22Rv1 (cell line): ENCODE results near the gene GLCCI1.

Source experiments
- H3K27ac ChIP-seq: fragments of 450-650 bp; 2 replicates; pipeline ENCODE4 v1.5.1; 2017
- ZFX ChIP-seq: fragments of 450-650 bp; IDR thresholded peaks from 2 replicates; pipeline ENCODE4 v1.6.1; 2017; ENCODE audit warnings: antibody characterized with exemption, borderline replicate concordance
- TF ChIP-seq, protein P1 (sequence below): fragments of 450-650 bp; IDR thresholded peaks from 2 replicates; pipeline ENCODE4 v1.5.1; 2017; ENCODE audit warnings: mild to moderate bottlenecking

GLCCI1 gene

DNA sequence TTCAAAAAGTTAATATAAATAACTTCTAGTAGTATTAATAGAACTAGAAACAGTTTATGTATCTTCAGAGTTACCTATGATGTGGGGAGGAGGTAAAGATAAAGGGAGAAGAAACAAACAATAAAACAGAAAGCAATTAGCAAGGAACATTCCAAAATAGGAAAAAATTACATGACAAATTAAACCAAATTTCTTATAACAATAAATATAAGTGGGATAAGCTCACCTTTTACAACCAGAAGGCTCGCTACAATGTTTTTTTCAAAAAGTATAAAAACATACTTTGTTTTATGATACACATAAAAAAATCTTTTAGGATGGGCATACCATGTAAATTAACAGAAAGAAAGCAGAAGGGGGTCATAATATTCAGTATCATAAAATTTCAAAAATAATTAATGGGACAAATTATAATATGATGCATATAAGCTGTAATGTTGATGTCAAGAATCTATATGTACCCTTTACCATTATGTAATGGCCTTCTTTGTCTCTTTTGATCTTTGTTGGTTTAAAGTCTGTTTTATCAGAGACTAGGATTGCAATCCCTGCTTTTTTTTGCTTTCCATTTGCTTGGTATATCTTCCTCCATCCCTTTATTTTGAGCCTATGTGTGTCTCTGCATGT is 31.8 kb downstream of the GLCCI1 start:
- H3K27ac ChIP-seq, result no peak overlapping the region
- no peak for TF ChIP-seq ZFX
- TF ChIP-seq, protein P1, sequence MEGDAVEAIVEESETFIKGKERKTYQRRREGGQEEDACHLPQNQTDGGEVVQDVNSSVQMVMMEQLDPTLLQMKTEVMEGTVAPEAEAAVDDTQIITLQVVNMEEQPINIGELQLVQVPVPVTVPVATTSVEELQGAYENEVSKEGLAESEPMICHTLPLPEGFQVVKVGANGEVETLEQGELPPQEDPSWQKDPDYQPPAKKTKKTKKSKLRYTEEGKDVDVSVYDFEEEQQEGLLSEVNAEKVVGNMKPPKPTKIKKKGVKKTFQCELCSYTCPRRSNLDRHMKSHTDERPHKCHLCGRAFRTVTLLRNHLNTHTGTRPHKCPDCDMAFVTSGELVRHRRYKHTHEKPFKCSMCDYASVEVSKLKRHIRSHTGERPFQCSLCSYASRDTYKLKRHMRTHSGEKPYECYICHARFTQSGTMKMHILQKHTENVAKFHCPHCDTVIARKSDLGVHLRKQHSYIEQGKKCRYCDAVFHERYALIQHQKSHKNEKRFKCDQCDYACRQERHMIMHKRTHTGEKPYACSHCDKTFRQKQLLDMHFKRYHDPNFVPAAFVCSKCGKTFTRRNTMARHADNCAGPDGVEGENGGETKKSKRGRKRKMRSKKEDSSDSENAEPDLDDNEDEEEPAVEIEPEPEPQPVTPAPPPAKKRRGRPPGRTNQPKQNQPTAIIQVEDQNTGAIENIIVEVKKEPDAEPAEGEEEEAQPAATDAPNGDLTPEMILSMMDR, result no peak

- TF ChIP-seq ZFX, result no peak
- TF ChIP-seq, protein P1, result no peak
- H3K27ac ChIP-seq, result no peak overlapping the region
These were observed 34.5 kb downstream of the GLCCI1 start for GRCh38 chr7:8003077-8003476.

GRCh38 chr7:8005279-8005678 is 36.7 kb downstream of the GLCCI1 start:
- H3K27ac ChIP-seq, result no peak overlapping the region
- TF ChIP-seq ZFX, result no peak
- TF ChIP-seq, protein P1, result no peak

DNA sequence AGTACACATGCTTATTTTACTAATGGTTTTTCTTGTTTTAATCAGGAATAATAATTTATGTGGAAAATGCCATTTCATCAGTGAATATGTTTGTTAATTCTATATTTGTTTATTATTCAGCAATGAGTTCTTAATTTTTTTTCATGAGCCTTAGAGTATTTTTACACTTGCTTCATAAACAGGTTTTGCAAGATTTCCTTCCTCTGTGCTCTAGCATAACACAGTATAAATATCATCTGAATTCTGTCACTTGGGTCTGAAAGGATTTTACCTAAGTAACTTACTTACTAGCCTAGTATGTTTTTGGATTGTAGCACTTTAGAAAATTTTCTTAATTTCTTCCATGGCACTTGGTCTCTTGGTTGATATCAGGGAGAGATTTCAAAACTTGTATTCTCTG is 45.8 kb downstream of the GLCCI1 start:
- H3K27ac ChIP-seq, result no peak overlapping the region
- TF ChIP-seq, protein P1, result no peak
- no peak for TF ChIP-seq ZFX

DNA sequence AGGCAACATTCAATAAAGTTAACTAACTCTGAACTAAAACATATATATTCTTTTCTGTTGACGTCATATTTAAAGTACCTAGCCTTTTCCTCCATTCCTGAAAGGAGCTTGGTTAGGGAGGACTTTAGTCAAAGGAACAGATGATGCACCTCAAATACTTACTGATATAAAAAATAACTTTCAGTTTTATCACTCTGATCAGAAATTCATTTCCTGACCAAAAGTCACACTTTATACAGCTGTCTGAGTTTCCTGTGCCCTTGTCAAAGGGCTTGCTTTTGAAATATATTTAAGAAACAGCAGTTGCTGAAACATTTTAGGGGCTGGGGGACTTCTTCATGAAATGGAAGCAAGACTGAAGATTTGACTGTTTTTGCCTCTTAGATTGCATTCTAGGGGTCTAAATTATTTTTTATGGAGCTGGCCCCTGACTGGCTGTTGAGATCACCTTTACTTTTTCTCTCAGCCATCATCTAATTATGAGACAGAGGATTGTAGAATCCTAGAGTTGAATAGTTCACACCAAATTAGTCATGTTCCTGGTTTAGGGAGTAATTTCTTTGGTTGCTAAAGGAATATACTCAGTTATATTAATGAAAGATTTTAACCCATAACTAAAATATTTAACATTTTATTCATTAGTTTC is 46.6 kb downstream of the GLCCI1 start:
- no peak overlapping the region for H3K27ac ChIP-seq
- TF ChIP-seq ZFX, result no peak
- TF ChIP-seq, protein P1, result no peak

GRCh38 chr7:8015746-8016120 is 47.1 kb downstream of the GLCCI1 start:
- H3K27ac ChIP-seq, result no peak overlapping the region
- no peak for TF ChIP-seq ZFX
- TF ChIP-seq, protein P1, result no peak

DNA sequence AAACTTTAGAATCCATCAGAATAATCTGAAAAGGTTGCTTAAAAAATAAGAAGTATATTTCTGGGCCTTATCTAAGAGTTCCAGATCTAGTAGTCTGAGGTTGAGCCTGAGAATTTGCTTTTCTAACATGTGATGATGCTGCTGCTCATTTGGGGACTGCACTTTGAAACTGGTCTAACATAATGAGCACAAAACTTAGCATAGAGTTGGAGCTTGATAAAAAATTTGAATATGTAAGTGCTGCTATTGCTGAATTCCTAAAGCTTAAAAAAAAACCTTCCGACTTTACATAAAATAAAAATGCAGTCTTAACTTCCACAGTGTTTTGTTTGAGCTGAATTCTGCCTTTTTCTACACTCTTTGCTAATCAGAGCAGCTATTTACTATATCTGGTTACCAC is 48.8 kb downstream of the GLCCI1 start:
- H3K27ac ChIP-seq, result no peak overlapping the region

More for the DNA sequence above, 48.8 kb downstream of the GLCCI1 start:
- TF ChIP-seq, protein P1, result no peak
- no peak for TF ChIP-seq ZFX
